ENCODE data around the gene KLK15. TPM values are rescaled to one million over a fixed set of nuclear protein-coding genes. Genes with fewer than 3 reads are reported as not detected.

KLK15 gene
- total RNA-seq, 1 donor from 2014 or later: not detected

- Mint-ChIP-seq H3K9me3 (ENCODE audit: unreplicated experiment) (peaks cover 4% of the 10 kb centered on the region), H3K4me1 (ENCODE audit: low read depth, unreplicated experiment) (no peaks in the 10 kb centered on the region), H3K27me3 (ENCODE audit: low read depth, unreplicated experiment) (peaks cover 5% of the 10 kb centered on the region), H3K27ac (ENCODE audit: unreplicated experiment) (no peak overlapping the region), H3K4me3 (ENCODE audit: unreplicated experiment) (no peak overlapping the region), H3K36me3 (ENCODE audit: low read depth, unreplicated experiment) (peaks cover 8% of the 10 kb centered on the region)
- no peak for FAIRE-seq
- Histone ChIP-seq H3K9ac (ENCODE audit: low read length) (no peak overlapping the region), H3K27ac (ENCODE audit: low read depth, low read length) (no peak overlapping the region), H3K4me1 (ENCODE audit: insufficient read depth, low read length) (no peaks in the 10 kb centered on the region), H3K4me2 (ENCODE audit: low read length) (no peak overlapping the region), H3K9me3 (ENCODE audit: insufficient read depth, low read depth, low read length) (no peaks in the 10 kb centered on the region), H3K36me3 (ENCODE audit: insufficient read depth, low read length) (peaks cover under 1% of the 10 kb centered on the region), H2AFZ (ENCODE audit: low read depth, low read length) (no peak overlapping the region), H3K4me3 (ENCODE audit: insufficient read depth, low read depth, low read length) (no peak overlapping the region), H3K79me2 (ENCODE audit: insufficient read depth, low read length) (peaks cover 3% of the 10 kb centered on the region), H3K27me3 (ENCODE audit: insufficient read depth, low read length) (no peaks in the 10 kb centered on the region), H4K20me1 (ENCODE audit: insufficient read depth, low read length) (peaks cover 27% of the 10 kb centered on the region)
- DNase-seq (ENCODE audit: low read depth): no peak
- no peak for TF ChIP-seq CTCF (IDR thresholded peaks at IDR 0.05; ENCODE audit: insufficient read depth, low read depth, low read length)
Observed at GRCh38 chr19:50792272-50793250, 40.8 kb downstream of the KLK15 start.

GRCh38 chr19:50791594-50792271 is 41.6 kb downstream of the KLK15 start:
- DNase-seq (ENCODE audit: low read depth) (no peak), FAIRE-seq (no peak)
- Histone ChIP-seq H3K4me3 (ENCODE audit: insufficient read depth, low read depth, low read length) (no peak overlapping the region), H3K79me2 (ENCODE audit: insufficient read depth, low read length) (peaks cover under 1% of the 10 kb centered on the region), H3K9me3 (ENCODE audit: insufficient read depth, low read depth, low read length) (no peaks in the 10 kb centered on the region), H2AFZ (ENCODE audit: low read depth, low read length) (no peak overlapping the region), H3K9ac (ENCODE audit: low read length) (no peak overlapping the region), H4K20me1 (ENCODE audit: insufficient read depth, low read length) (peaks cover 18% of the 10 kb centered on the region), H3K27ac (ENCODE audit: low read depth, low read length) (no peak overlapping the region), H3K27me3 (ENCODE audit: insufficient read depth, low read length) (no peaks in the 10 kb centered on the region), H3K4me2 (ENCODE audit: low read length) (no peak overlapping the region), H3K4me1 (ENCODE audit: insufficient read depth, low read length) (no peaks in the 10 kb centered on the region), H3K36me3 (ENCODE audit: insufficient read depth, low read length) (no peaks in the 10 kb centered on the region)
- Mint-ChIP-seq H3K27ac (ENCODE audit: unreplicated experiment) (no peak overlapping the region), H3K27me3 (ENCODE audit: low read depth, unreplicated experiment) (peaks cover 5% of the 10 kb centered on the region), H3K9me3 (ENCODE audit: unreplicated experiment) (peaks cover 4% of the 10 kb centered on the region), H3K36me3 (ENCODE audit: low read depth, unreplicated experiment) (peaks cover 8% of the 10 kb centered on the region), H3K4me3 (ENCODE audit: unreplicated experiment) (no peak overlapping the region), H3K4me1 (ENCODE audit: low read depth, unreplicated experiment) (no peaks in the 10 kb centered on the region)
- TF ChIP-seq CTCF (IDR thresholded peaks at IDR 0.05; ENCODE audit: insufficient read depth, low read depth, low read length): no peak
- TF ChIP-seq EZH2 (IDR thresholded peaks at IDR 0.05; ENCODE audit: insufficient read depth, low read length): no peak

Measured in astrocyte (in vitro differentiated cells and primary cell).